OCI-LY1 (cell line): ENCODE data around the gene RAD51D.

ENCODE experiments used
- EZH2 ChIP-seq: fragments of 200-600 bp; sonication (generic), shearing (Covaris generic); IDR thresholded peaks from 2 replicates; pipeline ENCODE4 v1.8.0; 2017; ENCODE audit warnings: borderline replicate concordance, mixed run types, mild to moderate bottlenecking, antibody characterized with exemption, low read length, moderate library complexity, mixed read lengths
- TF ChIP-seq, protein P1 (sequence below): fragments of 200-600 bp; sonication (generic), shearing (Covaris generic); IDR thresholded peaks from 2 replicates; pipeline ENCODE4 v1.5.1; 2017; ENCODE audit warnings: mild to moderate bottlenecking, antibody characterized with exemption, low read length, moderate library complexity, mixed read lengths

DNA sequence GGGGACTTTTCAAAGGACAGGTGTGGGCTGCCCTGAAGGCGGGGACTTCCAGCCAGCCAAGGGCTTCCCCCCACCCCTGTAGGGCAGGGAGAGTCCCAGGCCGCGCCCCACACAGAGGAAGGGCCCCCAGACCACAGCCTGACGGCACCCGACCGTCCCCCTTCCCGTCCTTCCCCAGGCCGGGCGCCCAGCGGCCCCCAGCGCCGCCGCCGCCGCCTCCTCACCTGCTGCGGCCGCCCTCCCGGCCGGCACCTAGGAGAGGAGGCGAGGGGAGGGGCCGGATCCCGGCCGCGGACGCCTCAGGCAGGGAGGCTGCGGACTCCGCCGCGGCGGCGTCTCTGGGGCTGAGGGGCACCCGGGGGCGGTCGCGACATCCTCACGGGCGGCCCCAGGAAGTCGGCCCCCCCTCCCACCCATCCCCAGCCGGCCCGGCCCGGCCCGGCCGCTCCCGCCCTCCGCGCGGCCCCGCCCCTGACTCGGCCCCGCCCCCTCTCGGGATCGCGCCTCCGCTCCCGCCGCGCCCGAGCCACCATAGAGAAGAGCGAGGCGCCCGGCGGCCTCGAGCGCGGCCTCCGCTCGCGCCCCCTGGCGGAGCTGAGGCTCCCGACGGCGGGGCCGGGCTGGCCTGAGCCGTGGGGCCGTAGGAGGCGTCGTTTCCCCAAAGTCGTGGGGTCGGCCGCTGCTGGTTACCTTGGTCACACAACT is 30.6 kb downstream of the RAD51D start:
- TF ChIP-seq, protein P1, sequence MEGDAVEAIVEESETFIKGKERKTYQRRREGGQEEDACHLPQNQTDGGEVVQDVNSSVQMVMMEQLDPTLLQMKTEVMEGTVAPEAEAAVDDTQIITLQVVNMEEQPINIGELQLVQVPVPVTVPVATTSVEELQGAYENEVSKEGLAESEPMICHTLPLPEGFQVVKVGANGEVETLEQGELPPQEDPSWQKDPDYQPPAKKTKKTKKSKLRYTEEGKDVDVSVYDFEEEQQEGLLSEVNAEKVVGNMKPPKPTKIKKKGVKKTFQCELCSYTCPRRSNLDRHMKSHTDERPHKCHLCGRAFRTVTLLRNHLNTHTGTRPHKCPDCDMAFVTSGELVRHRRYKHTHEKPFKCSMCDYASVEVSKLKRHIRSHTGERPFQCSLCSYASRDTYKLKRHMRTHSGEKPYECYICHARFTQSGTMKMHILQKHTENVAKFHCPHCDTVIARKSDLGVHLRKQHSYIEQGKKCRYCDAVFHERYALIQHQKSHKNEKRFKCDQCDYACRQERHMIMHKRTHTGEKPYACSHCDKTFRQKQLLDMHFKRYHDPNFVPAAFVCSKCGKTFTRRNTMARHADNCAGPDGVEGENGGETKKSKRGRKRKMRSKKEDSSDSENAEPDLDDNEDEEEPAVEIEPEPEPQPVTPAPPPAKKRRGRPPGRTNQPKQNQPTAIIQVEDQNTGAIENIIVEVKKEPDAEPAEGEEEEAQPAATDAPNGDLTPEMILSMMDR, result peak; percentile 70
- TF ChIP-seq EZH2, result no peak
